Transverse colon (tissue), 4 donors: ENCODE results near the gene GCAT. TPM values are rescaled to one million over a fixed set of nuclear protein-coding genes. Genes with fewer than 3 reads are reported as not detected.

ENCODE experiments used
- DNase-seq: peaks from one replicate; pipeline ENCODE4 v3.0.0-alpha.2; 2019
- H3K27ac ChIP-seq, 4 donors: fragments of 200-600 bp; sonication (generic); 2 replicates each; pipeline ENCODE4 v1.5.1; 2016 to 2018; ENCODE audit warnings: inconsistent platforms in 4 of 4
- H3K27me3 ChIP-seq: fragments of 200-600 bp; sonication (generic); 2 replicates; pipeline ENCODE4 v1.5.1; 2017; ENCODE audit warnings: inconsistent platforms
- H3K36me3 ChIP-seq, 4 donors: fragments of 200-600 bp; sonication (generic); 2 replicates each; pipeline ENCODE4 v1.5.1; 2017 to 2019; ENCODE audit warnings: inconsistent platforms in 4 of 4
- H3K4me1 ChIP-seq, 4 donors: fragments of 200-600 bp; sonication (generic); 2 replicates each; pipeline ENCODE4 v1.5.1; 2017 to 2020; ENCODE audit warnings: inconsistent platforms in 4 of 4
- H3K4me3 ChIP-seq, 4 donors: fragments of 200-600 bp; sonication (generic); 1 replicate in 1 of 4; 2 replicates in 3 of 4; pipeline versions ENCODE4 v1.5.1 to v1.6.1; 2017 to 2019; ENCODE audit warnings: inconsistent platforms in 4 of 4
- H3K9me3 ChIP-seq, 2 donors: fragments of 200-600 bp; sonication (generic); 2 replicates each; pipeline ENCODE4 v1.5.1; 2017 to 2019; ENCODE audit warnings: inconsistent platforms in 2 of 2
- CTCF ChIP-seq, 5 experiments: fragments of 200-600 bp in 3 of 5; fragments of 450-650 bp in 2 of 5; sonication (generic) in 3 of 5; IDR thresholded peaks; 1 replicate in 2 of 5; 2 replicates in 3 of 5; pipeline ENCODE4 v1.5.1; 2016 to 2017; ENCODE audit warnings: antibody characterized with exemption in 5 of 5, inconsistent platforms in 3 of 5, mild to moderate bottlenecking in 2 of 5, moderate library complexity in 1 of 5
- EP300 ChIP-seq: sonication (generic); formaldehyde crosslinking; IDR thresholded peaks from one replicate; pipeline ENCODE4 v1.6.1; 2017; ENCODE audit warnings: antibody characterized with exemption, low read depth
- POLR2A ChIP-seq: fragments of 450-650 bp; IDR thresholded peaks from one replicate; pipeline ENCODE4 v1.6.1; 2016; ENCODE audit warnings: antibody characterized with exemption, mild to moderate bottlenecking, moderate library complexity
- POLR2AphosphoS5 ChIP-seq, 3 donors: sonication (generic); formaldehyde crosslinking; IDR thresholded peaks; one replicate each; pipeline ENCODE4 v1.6.1; 2016; ENCODE audit warnings: antibody characterized with exemption in 3 of 3
- WGBS, 2 donors: methylation state at CpG; one replicate each; pipeline ENCODE4 v1.1.5; 2018; ENCODE audit warnings: low coverage in 1 of 2; 5-methylcytosine and 5-hydroxymethylcytosine counted together
- in situ Hi-C, 4 donors: fragments of 200-750 bp; cut with MboI; loops; one replicate each; pipeline versions ENCODE4 v1.15.0 to v1.15.1; 2017; ENCODE audit warnings: low sequenced_read_pairs in 3 of 4, low pct_ligation_motif_present in 1 of 4, low pct_unique_long_range_greater_than_20kb in 1 of 4
- intact Hi-C: fragments of 100-400 bp; cut with DNase I; formaldehyde crosslinking; loops from one replicate; pipeline ENCODE4 v1.15.1; 2023; ENCODE audit warnings: low total_unique reads
- total RNA-seq, 4 donors: library from RNA; depleted of rRNA; stranded (reverse); fragments of >200 nt; gene quantifications; one replicate each; pipeline ENCODE4 v1.1.0, GENCODE V29; 2016

Gene GCAT
- total RNA-seq, 4 donors from 2014 or later, result 6.4 to 10.1 (median 7.7) TPM

DNA sequence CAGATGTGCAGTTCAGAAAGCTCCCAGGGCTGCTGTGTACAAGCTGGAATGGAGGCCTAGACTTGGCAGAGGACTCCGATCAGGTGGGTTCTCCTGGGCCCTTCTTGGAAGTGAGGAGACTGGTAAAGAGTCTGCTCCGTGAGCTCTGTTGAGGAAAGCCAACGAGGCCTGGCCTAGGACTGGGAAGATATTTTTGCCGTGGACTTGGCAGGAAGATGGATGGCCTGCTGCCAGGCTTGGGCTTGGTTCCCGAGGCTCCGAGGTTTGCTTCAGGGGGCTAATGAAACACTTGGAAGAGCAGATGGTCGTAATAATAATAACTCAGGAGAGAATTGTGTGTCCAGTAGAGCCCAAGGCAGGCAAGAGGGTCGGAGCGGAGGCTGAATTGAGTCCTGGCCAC is 19.3 kb downstream of the GCAT start:
- WGBS, 2 donors, result 60 to 61% methylated on average over 2 to 9 of the region's 9 CpGs
- H3K27ac ChIP-seq, result peak overlapping the region in 2 of 4 donors; percentile 32 to 63
- no peaks in the 10 kb centered on the region for H3K9me3 ChIP-seq
- peaks cover 0 to 7% (median 4%) of the 10 kb centered on the region in 4 donors for H3K4me1 ChIP-seq
- TF ChIP-seq CTCF (IDR thresholded peaks at IDR 0.05), result no peak
- TF ChIP-seq POLR2AphosphoS5 (IDR thresholded peaks at IDR 0.05), result no peak
- TF ChIP-seq EP300, result no peak
- TF ChIP-seq POLR2A, result no peak
- H3K4me3 ChIP-seq, result no peak overlapping the region
- DNase-seq, result no peak
- peaks cover 0 to 15% (median 8%) of the 10 kb centered on the region in 4 donors for H3K36me3 ChIP-seq
- in situ Hi-C loops, result loop anchor here in 1 of 4 donors (10.0 kb wide), 1 partner anchor 138 kb away; no protein-coding TSS in a partner anchor
- intact Hi-C loops, result no loop called here
- H3K27me3 ChIP-seq, result peaks cover 25% of the 10 kb centered on the region

- no peak for DNase-seq
- 87% methylated on average over 14 of the region's 14 CpGs; no CpG with 5 or more reads in 1 of the 2 donors for WGBS, 2 donors
- H3K27me3 ChIP-seq, result no peaks in the 10 kb centered on the region
- H3K27ac ChIP-seq, result no peak overlapping the region
- in situ Hi-C loops, result no loop called here
- TF ChIP-seq POLR2AphosphoS5 (IDR thresholded peaks at IDR 0.05), result no peak
- no peak for TF ChIP-seq EP300
- no peak for TF ChIP-seq POLR2A
- TF ChIP-seq CTCF (IDR thresholded peaks at IDR 0.05), result no peak
- peaks cover 0 to 3% (median 0%) of the 10 kb centered on the region in 4 donors for H3K4me1 ChIP-seq
- H3K9me3 ChIP-seq, result no peaks in the 10 kb centered on the region
- intact Hi-C loops, result no loop called here
- H3K36me3 ChIP-seq, result peaks cover 0 to 39% (median 20%) of the 10 kb centered on the region in 4 donors
- H3K4me3 ChIP-seq, result no peak overlapping the region
Observed at GRCh38 chr22:37830093-37830842, 22.5 kb downstream of the GCAT start.

DNA sequence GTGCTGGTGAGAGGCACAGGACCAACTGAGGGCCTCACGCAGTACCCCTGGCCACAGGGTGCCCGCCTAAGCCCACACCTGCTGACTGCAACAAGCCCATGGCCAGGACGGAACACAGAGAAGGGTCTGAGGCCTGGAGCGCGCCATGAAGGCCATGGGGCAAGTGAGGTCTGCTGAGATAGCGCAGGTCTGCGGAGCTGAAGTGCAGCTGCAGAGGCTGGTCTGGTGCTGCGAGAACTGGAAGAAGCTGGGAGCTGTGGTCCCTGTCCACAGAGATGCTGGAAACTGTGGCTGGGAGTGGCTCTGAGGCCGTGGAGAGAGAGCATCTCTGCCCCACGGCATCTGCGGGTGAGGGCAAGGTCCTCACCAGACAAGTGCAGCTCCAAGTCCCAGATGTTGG is 23.7 kb downstream of the GCAT start:
- no peaks in the 10 kb centered on the region for H3K27me3 ChIP-seq
- H3K4me3 ChIP-seq, result no peak overlapping the region
- intact Hi-C loops, result no loop called here
- DNase-seq, result no peak
- H3K4me1 ChIP-seq, result peaks cover 0 to 3% (median 0%) of the 10 kb centered on the region in 4 donors
- no peak overlapping the region for H3K27ac ChIP-seq
- no peaks in the 10 kb centered on the region for H3K9me3 ChIP-seq
- no peak for TF ChIP-seq EP300
- TF ChIP-seq POLR2A, result no peak
- no peak for TF ChIP-seq CTCF (IDR thresholded peaks at IDR 0.05)
- in situ Hi-C loops, result no loop called here
- H3K36me3 ChIP-seq, result peaks cover 0 to 42% (median 20%) of the 10 kb centered on the region in 4 donors
- 95% methylated on average over 11 of the region's 11 CpGs; no CpG with 5 or more reads in 1 of the 2 donors for WGBS, 2 donors

DNA sequence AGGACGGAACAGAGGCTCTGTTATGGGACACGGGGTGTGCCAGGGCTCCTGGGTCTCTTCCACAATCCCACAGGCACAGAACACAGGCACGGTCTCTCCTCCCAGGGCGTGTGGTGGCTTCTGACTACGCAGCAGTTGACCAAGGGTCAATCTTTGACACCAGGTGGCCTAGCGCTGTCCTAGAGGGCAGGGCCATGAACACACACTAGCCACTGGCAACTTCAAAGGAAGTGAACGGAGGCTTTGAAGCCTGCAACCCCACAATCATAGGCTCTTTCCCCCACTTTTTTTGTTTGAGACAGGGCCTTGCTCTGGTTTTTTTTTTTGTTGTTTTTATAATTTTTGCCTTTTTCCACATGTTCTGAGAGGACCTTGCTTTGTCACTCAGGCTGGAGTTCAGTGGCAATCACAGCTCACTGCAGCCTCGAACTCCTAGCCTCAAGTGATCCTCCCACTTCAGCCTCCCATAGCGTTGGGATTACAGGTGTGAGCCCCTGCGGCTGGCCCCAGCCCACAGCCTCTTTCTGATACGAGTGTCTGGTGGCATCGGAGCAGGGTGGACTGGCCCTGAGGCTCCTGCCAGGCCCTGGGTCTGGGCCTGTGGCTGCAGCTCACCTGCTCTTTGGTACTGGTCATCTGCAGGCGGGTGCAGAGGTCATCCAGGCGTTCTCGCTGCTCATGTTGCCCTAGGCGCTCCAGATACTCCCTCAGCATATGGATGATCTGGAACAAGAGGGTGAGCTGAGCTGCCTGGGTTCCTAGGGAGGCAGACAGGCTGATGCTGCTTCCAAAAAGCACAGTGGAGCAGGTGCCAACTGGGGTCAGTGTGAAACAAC is 24.5 kb downstream of the GCAT start:
- no peak overlapping the region for H3K27ac ChIP-seq
- intact Hi-C loops, result no loop called here
- H3K27me3 ChIP-seq, result no peaks in the 10 kb centered on the region
- in situ Hi-C loops, result no loop called here
- no peaks in the 10 kb centered on the region for H3K9me3 ChIP-seq
- no peak for TF ChIP-seq CTCF (IDR thresholded peaks at IDR 0.05)
- no peak for TF ChIP-seq POLR2A
- no peak for TF ChIP-seq POLR2AphosphoS5 (IDR thresholded peaks at IDR 0.05)
- TF ChIP-seq EP300, result no peak
- H3K4me3 ChIP-seq, result no peak overlapping the region
- 93 to 95% methylated on average over 2 to 13 of the region's 16 CpGs for whole genome bisulfite sequencing, 2 donors
- peaks cover 0 to 50% (median 20%) of the 10 kb centered on the region in 4 donors for H3K36me3 ChIP-seq
- DNase-seq, result no peak
- H3K4me1 ChIP-seq, result peaks cover 0 to 2% (median 0%) of the 10 kb centered on the region in 4 donors
